Measurements from ENCODE around the gene PRKG1.

- TF ChIP-seq POLR2A (IDR thresholded peaks at IDR 0.05) = no peak
- TF ChIP-seq, protein P1, sequence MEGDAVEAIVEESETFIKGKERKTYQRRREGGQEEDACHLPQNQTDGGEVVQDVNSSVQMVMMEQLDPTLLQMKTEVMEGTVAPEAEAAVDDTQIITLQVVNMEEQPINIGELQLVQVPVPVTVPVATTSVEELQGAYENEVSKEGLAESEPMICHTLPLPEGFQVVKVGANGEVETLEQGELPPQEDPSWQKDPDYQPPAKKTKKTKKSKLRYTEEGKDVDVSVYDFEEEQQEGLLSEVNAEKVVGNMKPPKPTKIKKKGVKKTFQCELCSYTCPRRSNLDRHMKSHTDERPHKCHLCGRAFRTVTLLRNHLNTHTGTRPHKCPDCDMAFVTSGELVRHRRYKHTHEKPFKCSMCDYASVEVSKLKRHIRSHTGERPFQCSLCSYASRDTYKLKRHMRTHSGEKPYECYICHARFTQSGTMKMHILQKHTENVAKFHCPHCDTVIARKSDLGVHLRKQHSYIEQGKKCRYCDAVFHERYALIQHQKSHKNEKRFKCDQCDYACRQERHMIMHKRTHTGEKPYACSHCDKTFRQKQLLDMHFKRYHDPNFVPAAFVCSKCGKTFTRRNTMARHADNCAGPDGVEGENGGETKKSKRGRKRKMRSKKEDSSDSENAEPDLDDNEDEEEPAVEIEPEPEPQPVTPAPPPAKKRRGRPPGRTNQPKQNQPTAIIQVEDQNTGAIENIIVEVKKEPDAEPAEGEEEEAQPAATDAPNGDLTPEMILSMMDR (IDR thresholded peaks at IDR 0.05) = no peak
These were observed 732.0 kb downstream of the PRKG1 start for GRCh38 chr10:51806079-51806835.
